ENCODE measurements around the gene NPIPB8.
"Not testable (repeated sequence)": the region's sequence is repeated elsewhere in the genome, so short reads cannot be mapped to it uniquely, and the experiment has no call there.

Gene NPIPB8

DNA sequence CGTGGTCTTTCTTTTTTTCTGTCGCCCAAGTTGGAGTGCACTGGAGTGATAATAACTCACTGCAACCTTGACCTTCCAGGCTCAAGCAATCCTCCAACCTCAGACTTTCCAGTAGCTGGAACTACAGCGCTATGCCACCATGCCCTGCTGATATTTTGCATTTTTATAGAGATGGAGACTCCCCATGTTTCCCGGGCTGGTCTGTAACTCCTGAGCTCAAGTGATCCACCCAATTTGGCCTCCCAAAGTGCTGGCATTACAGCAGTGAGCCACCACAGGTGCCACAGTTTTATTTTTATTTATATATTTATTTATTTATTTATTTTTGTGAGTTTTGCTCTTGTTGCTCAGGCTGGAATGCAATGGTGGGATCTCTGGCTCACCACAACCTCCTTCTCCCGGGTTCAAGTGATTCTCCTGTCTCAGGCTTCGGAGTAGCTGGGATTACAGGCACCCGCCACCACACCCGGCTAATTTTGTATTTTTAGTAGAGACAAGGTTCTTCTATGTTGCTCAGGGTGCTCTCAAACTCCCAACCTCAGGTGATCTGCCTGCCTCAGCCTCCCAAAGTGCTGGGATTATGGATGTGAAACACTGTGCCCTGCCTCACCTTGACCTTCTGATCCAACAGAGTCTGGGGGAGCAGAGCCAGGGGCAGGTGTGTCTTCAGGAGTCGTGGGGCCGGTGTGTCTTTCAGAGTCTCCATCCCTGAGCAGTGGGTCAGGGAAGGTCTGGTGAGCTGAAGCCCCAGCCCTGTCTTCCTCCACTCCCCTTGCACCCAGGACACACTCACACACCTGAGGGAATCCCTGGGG lies 30.0 kb upstream of the NPIPB8 start:
- DNase-seq: not testable (repeated sequence)

GRCh38 chr16:28608496-28608808 lies 29.4 kb upstream of the NPIPB8 start:
- DNase-seq: not testable (repeated sequence)

GRCh38 chr16:28608867-28609596 lies 28.8 kb upstream of the NPIPB8 start:
- not testable (repeated sequence) for DNase-seq

- DNase-seq: no peak
Observed at GRCh38 chr16:28609631-28610594, 28.0 kb upstream of the NPIPB8 start, which contains the start of gene SULT1A1. Gene SULT1A1 (minus strand): TSS chr16:28610044. CDS start chr16:28608855, 1,189 bp downstream.

- no peak for DNase-seq
Observed at GRCh38 chr16:28610595-28611191, 27.2 kb upstream of the NPIPB8 start.

- not testable (repeated sequence) for DNase-seq
Observed at GRCh38 chr16:28612359-28613280, 25.2 kb upstream of the NPIPB8 start.

- not testable (repeated sequence) for DNase-seq
Observed at GRCh38 chr16:28613912-28614311, 24.0 kb upstream of the NPIPB8 start.

GRCh38 chr16:28614561-28614960 lies 23.3 kb upstream of the NPIPB8 start:
- not testable (repeated sequence) for DNase-seq

GRCh38 chr16:28615486-28616223 lies 22.2 kb upstream of the NPIPB8 start:
- DNase-seq: not testable (repeated sequence)

DNA sequence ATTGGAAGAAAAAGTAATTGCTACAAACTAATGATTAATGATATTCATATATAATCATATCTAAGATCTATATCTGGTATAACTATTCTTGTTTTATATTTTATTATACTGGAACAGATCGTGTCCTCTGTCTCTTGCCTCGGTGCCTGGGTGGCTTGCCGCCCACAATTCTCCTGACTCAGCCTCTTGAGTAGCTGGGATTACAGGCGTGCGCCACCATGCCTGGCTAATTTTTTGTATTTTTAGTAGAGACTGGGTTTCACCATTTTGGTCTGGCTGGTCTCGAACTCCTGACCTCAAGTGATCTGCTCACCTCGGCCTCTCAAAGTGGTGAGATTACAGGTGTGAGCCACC lies 21.7 kb upstream of the NPIPB8 start:
- DNase-seq: not testable (repeated sequence)

- DNase-seq: no peak
Observed at GRCh38 chr16:28616636-28617035, 21.2 kb upstream of the NPIPB8 start.

DNA sequence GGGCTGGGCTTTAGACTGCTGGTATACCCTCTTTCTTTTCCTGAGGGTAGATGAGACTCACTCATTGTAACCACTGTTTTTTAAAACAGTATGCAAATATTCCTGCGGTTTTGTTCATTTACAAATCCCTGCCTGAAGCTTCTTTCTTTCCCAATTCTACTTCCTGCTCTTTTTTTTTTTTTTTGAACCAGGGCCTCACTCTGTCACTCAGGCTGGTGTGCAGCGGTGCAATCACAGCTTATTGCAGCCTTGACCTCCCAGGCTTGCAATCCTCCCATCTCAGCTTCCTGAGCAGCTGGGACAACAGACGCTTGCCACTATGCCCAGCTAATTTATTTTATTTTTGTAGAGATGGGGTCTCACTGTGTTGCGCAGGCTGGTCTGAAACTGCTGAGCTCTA lies 20.0 kb upstream of the NPIPB8 start:
- DNase-seq: no peak

- not testable (repeated sequence) for DNase-seq
Observed at GRCh38 chr16:28620316-28620715, 17.5 kb upstream of the NPIPB8 start.

- DNase-seq: no peak
Observed at GRCh38 chr16:28621481-28622155, 16.2 kb upstream of the NPIPB8 start.

GRCh38 chr16:28622532-28623171 lies 15.2 kb upstream of the NPIPB8 start:
- DNase-seq: not testable (repeated sequence)

DNA sequence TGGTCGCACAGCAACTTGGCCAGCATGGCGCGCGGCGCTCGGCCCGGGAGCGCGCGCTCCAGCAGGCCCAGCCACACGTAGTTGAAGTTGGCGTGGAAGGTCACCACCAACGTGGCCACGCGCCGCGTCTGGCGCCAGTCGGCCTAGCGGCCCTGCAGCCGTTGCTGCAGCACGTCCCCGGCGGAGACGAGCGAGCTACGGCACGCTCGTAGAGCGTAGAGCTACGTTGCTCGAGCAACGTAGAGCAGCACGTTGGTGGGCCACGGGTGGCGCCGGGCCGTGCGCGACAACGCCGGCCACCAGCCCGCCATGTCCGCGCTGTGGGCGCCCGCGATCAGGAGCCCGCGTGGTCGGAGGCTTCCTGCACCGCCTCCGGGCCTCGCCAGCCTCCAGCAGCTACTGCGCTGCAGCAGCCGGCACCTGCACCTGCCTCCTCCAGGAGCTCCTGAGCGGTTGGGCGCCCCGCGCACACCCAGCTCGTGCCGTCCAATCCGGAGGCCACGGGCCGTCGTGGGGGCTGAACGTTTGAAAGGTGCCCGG lies 14.6 kb upstream of the NPIPB8 start:
- peak; percentile 58 for DNase-seq

GRCh38 chr16:28630905-28631304 lies 7.0 kb upstream of the NPIPB8 start:
- not testable (repeated sequence) for DNase-seq

DNA sequence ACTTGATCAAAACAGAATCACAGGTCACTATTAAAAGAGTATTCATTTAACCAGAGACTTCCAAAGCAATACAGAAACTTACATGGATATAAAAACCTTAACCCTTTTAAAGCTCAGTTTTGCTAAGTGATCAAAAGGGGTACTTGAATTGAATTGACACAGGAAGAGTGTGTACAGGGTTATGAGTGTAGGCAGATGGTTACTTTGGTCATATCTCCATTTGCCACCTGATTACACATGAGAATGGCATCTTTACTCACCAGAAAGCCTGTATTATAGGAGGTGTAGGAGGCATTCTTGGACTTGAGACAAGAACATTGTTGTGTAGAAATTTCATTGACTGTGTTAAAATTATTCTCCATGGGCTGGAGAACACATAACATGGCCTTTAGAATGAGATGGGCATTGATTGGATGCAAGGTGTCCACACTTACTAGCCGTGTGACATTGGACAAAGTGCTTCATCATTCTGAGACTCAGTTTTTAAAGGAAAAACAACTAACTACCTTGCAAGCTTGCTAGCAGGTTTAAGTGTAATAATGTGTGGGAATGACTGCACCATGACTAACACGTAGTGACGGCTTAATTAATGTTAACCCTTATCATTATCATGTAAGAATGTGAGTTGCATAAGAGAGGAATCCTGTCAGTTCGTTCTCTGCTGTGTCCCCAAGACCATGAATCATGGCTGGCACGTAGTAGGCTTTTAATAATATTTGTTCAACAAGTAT lies 1.6 kb upstream of the NPIPB8 start:
- not testable (repeated sequence) for DNase-seq

- not testable (repeated sequence) for DNase-seq
Observed at GRCh38 chr16:28638359-28638758, 494 bp downstream of the NPIPB8 start.
